Measurements from ENCODE around the gene BABAM2. TPM values are rescaled to one million over a fixed set of nuclear protein-coding genes. Genes with fewer than 3 reads are reported as not detected.

The BABAM2 gene
- total RNA-seq, 3 donors from 2014 or later = 34.8 to 42.4 (median 41.3) TPM

DNA sequence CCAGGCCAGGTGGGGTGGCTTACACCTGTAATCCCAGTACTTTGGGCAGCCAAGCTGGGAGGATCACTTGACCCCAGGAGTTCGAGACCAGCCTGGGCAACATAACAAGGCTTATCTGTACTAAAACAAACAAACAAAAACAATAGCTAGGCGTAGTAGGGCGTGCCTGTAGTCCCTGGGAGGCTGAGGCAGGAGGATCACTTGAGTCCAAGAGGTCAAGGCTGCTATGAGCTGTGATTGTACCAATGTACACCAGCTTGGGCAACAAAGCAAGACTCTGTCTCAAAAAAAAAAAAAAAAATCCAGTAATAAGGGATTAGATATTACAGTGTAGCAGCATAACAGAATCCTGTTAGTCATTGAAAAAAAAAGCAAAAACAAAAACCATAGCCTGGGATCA, 279.0 kb downstream of the BABAM2 start:
- no peak overlapping the region for H3K4me3 ChIP-seq
- DNase-seq = peak in 2 of 3 donors; percentile 28 to 38
- no peaks in the 10 kb centered on the region for H3K36me3 ChIP-seq (ENCODE audit: low read depth)
- ATAC-seq = peak; percentile 77
- no peaks in the 10 kb centered on the region for H3K9me3 ChIP-seq
- TF ChIP-seq, protein P1, sequence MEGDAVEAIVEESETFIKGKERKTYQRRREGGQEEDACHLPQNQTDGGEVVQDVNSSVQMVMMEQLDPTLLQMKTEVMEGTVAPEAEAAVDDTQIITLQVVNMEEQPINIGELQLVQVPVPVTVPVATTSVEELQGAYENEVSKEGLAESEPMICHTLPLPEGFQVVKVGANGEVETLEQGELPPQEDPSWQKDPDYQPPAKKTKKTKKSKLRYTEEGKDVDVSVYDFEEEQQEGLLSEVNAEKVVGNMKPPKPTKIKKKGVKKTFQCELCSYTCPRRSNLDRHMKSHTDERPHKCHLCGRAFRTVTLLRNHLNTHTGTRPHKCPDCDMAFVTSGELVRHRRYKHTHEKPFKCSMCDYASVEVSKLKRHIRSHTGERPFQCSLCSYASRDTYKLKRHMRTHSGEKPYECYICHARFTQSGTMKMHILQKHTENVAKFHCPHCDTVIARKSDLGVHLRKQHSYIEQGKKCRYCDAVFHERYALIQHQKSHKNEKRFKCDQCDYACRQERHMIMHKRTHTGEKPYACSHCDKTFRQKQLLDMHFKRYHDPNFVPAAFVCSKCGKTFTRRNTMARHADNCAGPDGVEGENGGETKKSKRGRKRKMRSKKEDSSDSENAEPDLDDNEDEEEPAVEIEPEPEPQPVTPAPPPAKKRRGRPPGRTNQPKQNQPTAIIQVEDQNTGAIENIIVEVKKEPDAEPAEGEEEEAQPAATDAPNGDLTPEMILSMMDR (IDR thresholded peaks at IDR 0.05) = no peak
- peaks cover 6% of the 10 kb centered on the region for H3K4me1 ChIP-seq (ENCODE audit: low read depth)
- intact Hi-C loops (cut with DNase I, micrococcal nuclease) = no loop called here

DNA sequence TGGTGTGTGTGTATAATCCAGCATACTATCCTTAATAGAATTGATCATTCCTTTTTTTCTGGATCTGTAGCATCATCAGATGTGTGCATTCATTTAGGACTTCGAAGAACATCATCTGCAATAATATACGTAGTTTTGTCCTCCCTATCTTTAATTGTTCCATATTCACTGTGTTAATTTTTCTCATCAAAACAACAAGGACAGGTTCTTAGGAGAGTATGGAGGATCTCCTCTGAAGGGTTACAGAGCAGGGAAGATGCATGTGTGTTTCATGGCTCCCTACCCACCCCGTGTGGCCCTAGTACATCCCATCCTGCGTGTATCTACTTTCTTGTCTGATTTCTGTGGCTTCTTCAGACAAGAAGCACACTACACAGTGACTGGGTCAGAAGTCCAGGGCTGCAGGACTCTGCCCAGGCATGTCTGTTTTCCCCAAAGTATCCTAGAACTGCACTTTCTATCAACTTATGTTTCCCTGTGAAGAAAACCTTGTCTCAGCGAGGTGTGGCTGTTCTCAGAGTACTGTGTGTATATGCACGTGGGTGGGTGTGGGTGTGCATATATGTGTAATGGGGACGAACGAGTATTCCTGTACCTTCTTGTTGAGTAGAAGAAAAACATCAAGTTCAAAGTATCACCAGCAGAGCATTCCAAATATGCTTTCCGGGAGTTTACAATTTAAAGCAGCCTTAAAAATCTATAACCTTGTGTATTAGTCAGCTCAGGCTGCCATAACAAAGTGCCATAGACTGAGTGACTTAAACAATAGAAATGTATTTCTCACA, 281.8 kb downstream of the BABAM2 start:
- no peaks in the 10 kb centered on the region for H3K36me3 ChIP-seq (ENCODE audit: low read depth)
- peaks cover 6% of the 10 kb centered on the region for H3K4me1 ChIP-seq (ENCODE audit: low read depth)
- intact Hi-C loops (cut with DNase I, micrococcal nuclease) = no loop called here
- H3K4me3 ChIP-seq = no peak overlapping the region
- peaks cover 11% of the 10 kb centered on the region for H3K9me3 ChIP-seq
- DNase-seq (peak in 2 of 3 donors; percentile 26 to 73), ATAC-seq (peak; percentile 92)
- TF ChIP-seq, protein P1 (IDR thresholded peaks at IDR 0.05) = no peak

DNA sequence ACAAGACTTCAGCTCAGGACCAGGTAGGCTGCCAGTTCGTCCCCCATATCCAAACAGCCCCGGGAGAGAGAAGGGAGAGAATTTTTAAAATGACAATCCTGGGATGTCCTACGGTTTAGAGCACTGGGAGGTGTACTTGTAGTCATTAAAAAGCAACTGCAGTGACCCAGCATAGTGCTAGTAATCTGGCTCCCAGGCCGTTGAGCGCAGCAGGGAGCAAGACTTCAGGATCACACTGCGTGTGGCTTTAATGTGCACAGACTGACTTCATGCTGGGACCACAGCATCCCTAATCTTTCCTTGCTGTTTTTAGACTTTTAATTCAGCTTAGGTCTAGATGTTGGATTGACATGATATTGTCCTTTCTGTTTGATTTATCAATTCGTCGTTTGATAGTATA, 282.8 kb downstream of the BABAM2 start:
- TF ChIP-seq, protein P1 (IDR thresholded peaks at IDR 0.05) = no peak
- H3K36me3 ChIP-seq (ENCODE audit: low read depth) = no peaks in the 10 kb centered on the region
- H3K4me3 ChIP-seq = no peak overlapping the region
- intact Hi-C loops (cut with DNase I, micrococcal nuclease) = no loop called here
- ATAC-seq (no peak), DNase-seq (no peak)
- H3K9me3 ChIP-seq = peaks cover 14% of the 10 kb centered on the region
- peaks cover 6% of the 10 kb centered on the region for H3K4me1 ChIP-seq (ENCODE audit: low read depth)

DNA sequence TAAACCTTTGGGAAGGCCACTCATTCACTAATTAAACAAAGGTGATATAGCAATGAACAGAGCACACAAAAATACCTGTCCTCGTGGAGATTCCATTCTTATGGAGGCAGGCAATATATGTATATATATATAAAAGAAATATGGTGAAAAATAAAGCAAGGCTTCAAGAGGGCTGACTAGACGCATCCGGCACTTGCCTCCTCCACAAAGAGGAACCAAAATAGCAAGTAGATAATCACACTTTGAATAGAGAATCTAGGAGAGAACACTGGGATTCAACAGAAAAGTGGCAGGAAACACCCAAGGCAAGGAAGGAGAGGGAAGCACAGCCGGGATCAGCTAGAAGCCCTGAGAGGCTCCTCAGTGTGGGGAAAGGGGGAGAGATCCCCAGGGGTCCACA, 283.7 kb downstream of the BABAM2 start:
- Histone ChIP-seq H3K4me3 (no peak overlapping the region), H3K9me3 (peaks cover 14% of the 10 kb centered on the region), H3K4me1 (ENCODE audit: low read depth) (peaks cover 6% of the 10 kb centered on the region), H3K36me3 (ENCODE audit: low read depth) (no peaks in the 10 kb centered on the region)
- DNase-seq (no peak), ATAC-seq (no peak)
- intact Hi-C loops (cut with DNase I, micrococcal nuclease) = no loop called here
- TF ChIP-seq, protein P1 (IDR thresholded peaks at IDR 0.05) = no peak

DNA sequence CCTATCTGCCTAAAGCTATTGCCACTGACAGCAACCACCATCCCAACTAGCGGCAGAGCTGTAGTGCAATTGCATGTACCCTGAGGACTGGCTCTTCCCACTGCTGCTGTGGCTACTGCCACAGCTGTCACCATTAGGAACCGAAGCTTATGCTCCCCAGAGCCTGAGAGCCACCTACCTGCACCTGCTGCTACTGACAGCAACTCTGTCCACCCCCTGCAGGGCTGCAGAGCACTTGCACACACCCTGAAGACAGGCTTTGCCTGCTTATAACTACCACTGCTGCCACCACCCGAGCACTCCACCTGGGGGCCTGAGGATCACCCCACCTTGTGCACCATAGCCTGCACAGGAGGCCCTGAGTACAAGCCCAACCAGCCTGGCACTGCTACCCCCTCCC, 284.5 kb downstream of the BABAM2 start:
- H3K9me3 ChIP-seq = peaks cover 14% of the 10 kb centered on the region
- H3K4me3 ChIP-seq = no peak overlapping the region
- peaks cover 6% of the 10 kb centered on the region for H3K4me1 ChIP-seq (ENCODE audit: low read depth)
- ATAC-seq (peak; percentile 57), DNase-seq (peak in 1 of 3 donors; percentile 30)
- H3K36me3 ChIP-seq (ENCODE audit: low read depth) = no peaks in the 10 kb centered on the region
- TF ChIP-seq, protein P1 (IDR thresholded peaks at IDR 0.05) = no peak
- intact Hi-C loops (cut with DNase I, micrococcal nuclease) = no loop called here

Measured in mucosa of descending colon (tissue), 3 donors.